ENCODE data around the gene GRM2. TPM values are rescaled to one million over a fixed set of nuclear protein-coding genes. Genes with fewer than 3 reads are reported as not detected.

The GRM2 gene
- total and polyA plus RNA-seq, 7 donors = under 0.01 to 1.3 (median 0.13) TPM; not detected in 3

DNA sequence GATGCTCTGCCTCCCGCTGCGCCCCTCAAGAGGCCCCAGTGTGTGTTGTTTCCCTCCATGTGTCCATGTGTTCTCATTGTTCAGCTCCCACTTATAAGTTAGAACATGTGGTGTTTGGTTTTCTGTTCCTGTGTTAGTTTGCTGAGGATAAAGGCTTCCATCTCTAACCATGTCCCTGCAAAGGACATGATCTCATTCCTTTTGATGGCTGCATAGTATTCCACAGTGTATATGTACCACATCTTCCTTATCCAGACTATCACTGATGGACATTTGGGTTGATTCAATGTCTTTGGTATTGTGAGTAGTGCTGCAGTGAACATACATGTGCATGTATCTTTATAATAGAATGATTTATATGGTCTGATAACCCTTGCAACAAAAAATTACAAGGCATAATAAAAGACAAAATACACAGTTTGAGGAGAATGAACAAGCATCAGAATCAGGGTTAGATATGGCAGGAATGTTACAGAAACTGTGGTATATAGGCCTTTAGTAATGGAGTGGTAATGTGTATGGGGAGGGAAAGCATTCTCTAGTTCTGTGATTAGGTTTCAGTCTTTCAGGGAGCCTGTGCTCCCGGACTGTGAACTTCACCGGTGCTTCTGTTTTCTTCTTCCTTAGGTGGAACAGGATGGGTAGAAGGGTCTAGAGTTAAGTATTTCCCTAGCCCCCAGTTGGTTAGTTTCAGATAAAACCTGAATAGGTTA is 27.1 kb downstream of the GRM2 start:
- intact Hi-C loops (cut with DNase I) = no loop called here
- no peak for DNase-seq
- Histone ChIP-seq H3K4me3 (no peak overlapping the region), H3K27me3 (peaks cover 0 to 6% (median 3%) of the 10 kb centered on the region in 3 donors), H3K27ac (no peak overlapping the region), H3K36me3 (no peaks in the 10 kb centered on the region), H3K9me3 (peaks cover 0 to 2% (median 0%) of the 10 kb centered on the region in 4 donors), H3K4me1 (no peaks in the 10 kb centered on the region)
- TF ChIP-seq POLR2A (IDR thresholded peaks at IDR 0.05) = no peak
- no peak for TF ChIP-seq POLR2AphosphoS5 (IDR thresholded peaks at IDR 0.05)
- TF ChIP-seq, protein P1, sequence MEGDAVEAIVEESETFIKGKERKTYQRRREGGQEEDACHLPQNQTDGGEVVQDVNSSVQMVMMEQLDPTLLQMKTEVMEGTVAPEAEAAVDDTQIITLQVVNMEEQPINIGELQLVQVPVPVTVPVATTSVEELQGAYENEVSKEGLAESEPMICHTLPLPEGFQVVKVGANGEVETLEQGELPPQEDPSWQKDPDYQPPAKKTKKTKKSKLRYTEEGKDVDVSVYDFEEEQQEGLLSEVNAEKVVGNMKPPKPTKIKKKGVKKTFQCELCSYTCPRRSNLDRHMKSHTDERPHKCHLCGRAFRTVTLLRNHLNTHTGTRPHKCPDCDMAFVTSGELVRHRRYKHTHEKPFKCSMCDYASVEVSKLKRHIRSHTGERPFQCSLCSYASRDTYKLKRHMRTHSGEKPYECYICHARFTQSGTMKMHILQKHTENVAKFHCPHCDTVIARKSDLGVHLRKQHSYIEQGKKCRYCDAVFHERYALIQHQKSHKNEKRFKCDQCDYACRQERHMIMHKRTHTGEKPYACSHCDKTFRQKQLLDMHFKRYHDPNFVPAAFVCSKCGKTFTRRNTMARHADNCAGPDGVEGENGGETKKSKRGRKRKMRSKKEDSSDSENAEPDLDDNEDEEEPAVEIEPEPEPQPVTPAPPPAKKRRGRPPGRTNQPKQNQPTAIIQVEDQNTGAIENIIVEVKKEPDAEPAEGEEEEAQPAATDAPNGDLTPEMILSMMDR (IDR thresholded peaks at IDR 0.05) = no peak
- TF ChIP-seq EP300 (IDR thresholded peaks at IDR 0.05) = no peak
- 87 to 92% methylated on average over 4 of the region's 4 CpGs for WGBS, 2 donors

DNA sequence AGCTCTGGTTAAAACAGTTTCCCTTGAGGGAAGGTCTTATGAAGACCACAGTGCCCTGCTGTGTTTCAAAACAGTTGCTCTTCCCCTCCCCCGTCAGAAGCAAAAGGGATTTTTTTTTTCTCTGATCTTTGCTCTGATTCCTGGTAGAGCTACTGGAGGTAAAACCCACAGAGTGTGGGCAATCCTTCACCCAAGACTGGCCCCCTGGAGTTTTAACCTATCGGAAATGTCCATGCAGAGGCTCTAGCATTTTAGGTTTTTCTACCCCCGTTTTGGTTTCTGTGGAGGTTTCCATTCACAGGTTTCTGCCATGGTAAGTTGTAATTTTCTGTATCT is 27.7 kb downstream of the GRM2 start:
- no peaks in the 10 kb centered on the region for H3K9me3 ChIP-seq
- no peak overlapping the region for H3K4me3 ChIP-seq
- WGBS, 2 donors = 31 to 60% methylated on average over 3 of the region's 3 CpGs
- intact Hi-C loops (cut with DNase I) = no loop called here
- H3K36me3 ChIP-seq = no peaks in the 10 kb centered on the region
- H3K27ac ChIP-seq = no peak overlapping the region
- TF ChIP-seq EP300 (IDR thresholded peaks at IDR 0.05) (no peak), POLR2AphosphoS5 (IDR thresholded peaks at IDR 0.05) (no peak), POLR2A (IDR thresholded peaks at IDR 0.05) (no peak)
- TF ChIP-seq, protein P1 (IDR thresholded peaks at IDR 0.05) = no peak
- no peaks in the 10 kb centered on the region for H3K4me1 ChIP-seq
- H3K27me3 ChIP-seq = peaks cover 0 to 6% (median 3%) of the 10 kb centered on the region in 3 donors
- DNase-seq = no peak

DNA sequence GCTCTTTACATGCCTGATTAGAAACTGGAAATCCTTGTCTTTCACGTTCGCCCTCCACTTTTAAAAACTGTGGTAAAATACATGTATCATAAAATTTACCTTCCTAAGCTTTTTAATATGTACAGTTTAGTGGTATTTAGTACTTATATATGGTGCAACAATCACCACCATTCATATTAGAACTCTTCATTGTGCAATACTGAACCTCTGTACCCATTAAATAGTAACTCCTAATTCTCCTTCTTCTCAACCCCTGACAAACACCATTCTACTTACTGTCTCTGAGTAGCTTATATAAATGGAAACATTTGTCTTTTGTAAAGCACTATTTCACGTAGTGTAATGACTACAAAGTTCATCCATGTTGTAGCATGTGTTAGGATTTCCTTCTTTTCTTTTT is 28.2 kb downstream of the GRM2 start:
- TF ChIP-seq POLR2AphosphoS5 (IDR thresholded peaks at IDR 0.05) = no peak
- no peak for TF ChIP-seq POLR2A (IDR thresholded peaks at IDR 0.05)
- TF ChIP-seq EP300 (IDR thresholded peaks at IDR 0.05) = no peak
- TF ChIP-seq, protein P1 (IDR thresholded peaks at IDR 0.05) = no peak
- Histone ChIP-seq H3K4me3 (no peak overlapping the region), H3K27me3 (peaks cover 0 to 6% (median 3%) of the 10 kb centered on the region in 3 donors), H3K9me3 (no peaks in the 10 kb centered on the region), H3K27ac (no peak overlapping the region), H3K36me3 (no peaks in the 10 kb centered on the region), H3K4me1 (no peaks in the 10 kb centered on the region)
- DNase-seq = no peak
- WGBS, 2 donors = 61 to 63% methylated on average over 3 of the region's 3 CpGs
- intact Hi-C loops (cut with DNase I) = no loop called here

DNA sequence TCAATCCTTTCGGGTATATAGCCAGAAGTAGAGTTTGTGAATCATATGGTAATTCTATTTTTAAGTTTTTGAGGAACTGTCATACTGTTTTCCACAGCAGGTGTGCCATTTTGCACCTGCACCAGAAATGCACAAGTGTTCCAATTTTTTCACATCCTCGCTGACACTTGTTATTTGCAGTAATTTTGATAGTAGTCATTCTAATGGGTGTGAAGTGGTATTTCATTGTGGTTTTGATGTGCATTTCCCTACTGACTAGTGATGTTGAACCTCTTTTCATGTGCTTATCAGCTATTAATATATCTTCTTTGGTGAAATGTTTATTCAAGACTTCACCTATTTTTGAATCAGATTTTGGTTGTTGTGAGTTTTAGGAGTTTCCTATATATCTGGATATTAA is 29.1 kb downstream of the GRM2 start:
- 77 to 84% methylated on average over 2 of the region's 2 CpGs for WGBS, 2 donors

More for the DNA sequence above, 29.1 kb downstream of the GRM2 start:
- peaks cover 0 to 6% (median 3%) of the 10 kb centered on the region in 3 donors for H3K27me3 ChIP-seq
- no peak overlapping the region for H3K4me3 ChIP-seq
- no peaks in the 10 kb centered on the region for H3K9me3 ChIP-seq
- H3K27ac ChIP-seq = no peak overlapping the region
- no peaks in the 10 kb centered on the region for H3K4me1 ChIP-seq
- intact Hi-C loops (cut with DNase I) = no loop called here
- no peaks in the 10 kb centered on the region for H3K36me3 ChIP-seq
- TF ChIP-seq EP300 (IDR thresholded peaks at IDR 0.05) (no peak), POLR2AphosphoS5 (IDR thresholded peaks at IDR 0.05) (no peak), POLR2A (IDR thresholded peaks at IDR 0.05) (no peak)
- TF ChIP-seq, protein P1 (IDR thresholded peaks at IDR 0.05) = no peak
- no peak for DNase-seq
